ENCODE data around the gene DNAJB12.
"Not testable (repeated sequence)": the region's sequence is repeated elsewhere in the genome, so short reads cannot be mapped to it uniquely, and the experiment has no call there.

DNAJB12 gene

GRCh38 chr10:72296829-72297280, 57.9 kb downstream of the DNAJB12 start:
- not testable (repeated sequence) for H3K36me3 ChIP-seq (ENCODE audit: control insufficient read depth in 2 of 2, insufficient read depth in 2 of 2, low read length in 2 of 2); H3K9me3 ChIP-seq (ENCODE audit: control insufficient read depth in 2 of 2, low read length in 2 of 2); H3K27me3 ChIP-seq (ENCODE audit: control insufficient read depth in 2 of 2, insufficient read depth in 2 of 2, low read length in 2 of 2)
- H3K4me1 ChIP-seq (ENCODE audit: control insufficient read depth in 2 of 2, insufficient read depth in 2 of 2, low read length in 2 of 2): peaks cover 10 to 16% of the 10 kb centered on the region in 2 donors
- H3K9ac ChIP-seq (ENCODE audit: low read depth in 1 of 2, low read length in 2 of 2): peak overlapping the region; percentile 41 to 85
- H3K27ac ChIP-seq (ENCODE audit: low read depth in 2 of 2, low read length in 2 of 2): peak overlapping the region; percentile 87 to 94
- H3K4me3 ChIP-seq (ENCODE audit: low read length in 2 of 2): peak overlapping the region; percentile 73 to 87

- no peak overlapping the region for H3K4me3 ChIP-seq (ENCODE audit: low read length in 2 of 2)
- H3K9me3 ChIP-seq (ENCODE audit: control insufficient read depth in 2 of 2, low read length in 2 of 2): no peaks in the 10 kb centered on the region
- no peak overlapping the region for H3K9ac ChIP-seq (ENCODE audit: low read depth in 1 of 2, low read length in 2 of 2)
- peaks cover 10 to 16% of the 10 kb centered on the region in 2 donors for H3K4me1 ChIP-seq (ENCODE audit: control insufficient read depth in 2 of 2, insufficient read depth in 2 of 2, low read length in 2 of 2)
- no peaks in the 10 kb centered on the region for H3K27me3 ChIP-seq (ENCODE audit: control insufficient read depth in 2 of 2, insufficient read depth in 2 of 2, low read length in 2 of 2)
- no peaks in the 10 kb centered on the region for H3K36me3 ChIP-seq (ENCODE audit: control insufficient read depth in 2 of 2, insufficient read depth in 2 of 2, low read length in 2 of 2)
- no peak overlapping the region for H3K27ac ChIP-seq (ENCODE audit: low read depth in 2 of 2, low read length in 2 of 2)
These were observed 59.3 kb downstream of the DNAJB12 start for GRCh38 chr10:72295330-72295910.

GRCh38 chr10:72292223-72292691, 62.5 kb downstream of the DNAJB12 start:
- Histone ChIP-seq H3K4me3 (ENCODE audit: low read length in 2 of 2) (no peak overlapping the region), H3K27me3 (ENCODE audit: control insufficient read depth in 2 of 2, insufficient read depth in 2 of 2, low read length in 2 of 2) (no peaks in the 10 kb centered on the region), H3K27ac (ENCODE audit: low read depth in 2 of 2, low read length in 2 of 2) (no peak overlapping the region), H3K4me1 (ENCODE audit: control insufficient read depth in 2 of 2, insufficient read depth in 2 of 2, low read length in 2 of 2) (peaks cover 1 to 9% of the 10 kb centered on the region in 2 donors), H3K9me3 (ENCODE audit: control insufficient read depth in 2 of 2, low read length in 2 of 2) (no peaks in the 10 kb centered on the region), H3K36me3 (ENCODE audit: control insufficient read depth in 2 of 2, insufficient read depth in 2 of 2, low read length in 2 of 2) (no peaks in the 10 kb centered on the region), H3K9ac (ENCODE audit: low read depth in 1 of 2, low read length in 2 of 2) (no peak overlapping the region)

GRCh38 chr10:72291019-72291532, 63.6 kb downstream of the DNAJB12 start:
- H3K4me3 ChIP-seq (ENCODE audit: low read length in 2 of 2): no peak overlapping the region
- H3K27me3 ChIP-seq (ENCODE audit: control insufficient read depth in 2 of 2, insufficient read depth in 2 of 2, low read length in 2 of 2): no peaks in the 10 kb centered on the region
- peaks cover 0 to 4% of the 10 kb centered on the region in 2 donors for H3K4me1 ChIP-seq (ENCODE audit: control insufficient read depth in 2 of 2, insufficient read depth in 2 of 2, low read length in 2 of 2)
- no peak overlapping the region for H3K9ac ChIP-seq (ENCODE audit: low read depth in 1 of 2, low read length in 2 of 2)
- H3K36me3 ChIP-seq (ENCODE audit: control insufficient read depth in 2 of 2, insufficient read depth in 2 of 2, low read length in 2 of 2): no peaks in the 10 kb centered on the region
- no peak overlapping the region for H3K27ac ChIP-seq (ENCODE audit: low read depth in 2 of 2, low read length in 2 of 2)
- no peaks in the 10 kb centered on the region for H3K9me3 ChIP-seq (ENCODE audit: control insufficient read depth in 2 of 2, low read length in 2 of 2)

GRCh38 chr10:72285972-72286521, 68.7 kb downstream of the DNAJB12 start:
- Histone ChIP-seq H3K9me3 (ENCODE audit: control insufficient read depth in 2 of 2, low read length in 2 of 2) (no peaks in the 10 kb centered on the region), H3K4me3 (ENCODE audit: low read length in 2 of 2) (no peak overlapping the region), H3K27me3 (ENCODE audit: control insufficient read depth in 2 of 2, insufficient read depth in 2 of 2, low read length in 2 of 2) (no peaks in the 10 kb centered on the region), H3K27ac (ENCODE audit: low read depth in 2 of 2, low read length in 2 of 2) (no peak overlapping the region), H3K4me1 (ENCODE audit: control insufficient read depth in 2 of 2, insufficient read depth in 2 of 2, low read length in 2 of 2) (peaks cover 0 to 4% of the 10 kb centered on the region in 2 donors), H3K36me3 (ENCODE audit: control insufficient read depth in 2 of 2, insufficient read depth in 2 of 2, low read length in 2 of 2) (no peaks in the 10 kb centered on the region), H3K9ac (ENCODE audit: low read depth in 1 of 2, low read length in 2 of 2) (no peak overlapping the region)

- Histone ChIP-seq H3K36me3 (ENCODE audit: control insufficient read depth in 2 of 2, insufficient read depth in 2 of 2, low read length in 2 of 2) (no peaks in the 10 kb centered on the region), H3K4me1 (ENCODE audit: control insufficient read depth in 2 of 2, insufficient read depth in 2 of 2, low read length in 2 of 2) (peaks cover 5 to 7% of the 10 kb centered on the region in 2 donors), H3K9me3 (ENCODE audit: control insufficient read depth in 2 of 2, low read length in 2 of 2) (no peaks in the 10 kb centered on the region), H3K27ac (ENCODE audit: low read depth in 2 of 2, low read length in 2 of 2) (no peak overlapping the region), H3K4me3 (ENCODE audit: low read length in 2 of 2) (no peak overlapping the region), H3K27me3 (ENCODE audit: control insufficient read depth in 2 of 2, insufficient read depth in 2 of 2, low read length in 2 of 2) (no peaks in the 10 kb centered on the region), H3K9ac (ENCODE audit: low read depth in 1 of 2, low read length in 2 of 2) (no peak overlapping the region)
These were observed 71.6 kb downstream of the DNAJB12 start for GRCh38 chr10:72283131-72283530.
